ENCODE measurements around the gene MDGA2. TPM values are rescaled to one million over a fixed set of nuclear protein-coding genes. Genes with fewer than 3 reads are reported as not detected.

MDGA2 gene
- total RNA-seq, 1 donor from 2014 or later, result not detected

DNA sequence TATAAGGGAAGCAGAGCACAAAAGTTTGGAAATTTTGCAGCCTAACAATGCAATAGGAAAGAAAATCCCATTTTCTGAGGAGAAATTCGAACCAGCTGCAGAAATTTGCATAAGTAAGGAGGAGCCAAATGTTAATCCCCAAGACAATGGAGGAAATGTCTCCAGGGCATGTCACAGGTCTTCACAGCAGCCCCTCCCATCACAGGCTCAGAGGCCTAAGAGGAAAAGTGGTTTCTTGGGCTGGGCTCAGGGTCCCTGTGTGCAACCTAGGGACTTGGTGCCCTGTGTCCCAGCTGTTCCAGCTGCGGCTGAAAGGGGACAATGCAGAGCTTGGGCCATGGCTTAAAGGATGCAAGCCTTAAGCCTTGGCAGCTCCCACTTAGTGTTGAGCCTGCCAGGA is 190.0 kb downstream of the MDGA2 start:
- no peaks in the 10 kb centered on the region for H3K27me3 ChIP-seq
- intact Hi-C loops (cut with DNase I), result no loop called here
- H3K27ac ChIP-seq, result no peak overlapping the region
- H3K4me1 ChIP-seq, result no peaks in the 10 kb centered on the region
- DNase-seq (no peak), ATAC-seq (no peak)
- H3K36me3 ChIP-seq, result no peaks in the 10 kb centered on the region
- no peaks in the 10 kb centered on the region for H3K9me3 ChIP-seq
- TF ChIP-seq, protein P1, sequence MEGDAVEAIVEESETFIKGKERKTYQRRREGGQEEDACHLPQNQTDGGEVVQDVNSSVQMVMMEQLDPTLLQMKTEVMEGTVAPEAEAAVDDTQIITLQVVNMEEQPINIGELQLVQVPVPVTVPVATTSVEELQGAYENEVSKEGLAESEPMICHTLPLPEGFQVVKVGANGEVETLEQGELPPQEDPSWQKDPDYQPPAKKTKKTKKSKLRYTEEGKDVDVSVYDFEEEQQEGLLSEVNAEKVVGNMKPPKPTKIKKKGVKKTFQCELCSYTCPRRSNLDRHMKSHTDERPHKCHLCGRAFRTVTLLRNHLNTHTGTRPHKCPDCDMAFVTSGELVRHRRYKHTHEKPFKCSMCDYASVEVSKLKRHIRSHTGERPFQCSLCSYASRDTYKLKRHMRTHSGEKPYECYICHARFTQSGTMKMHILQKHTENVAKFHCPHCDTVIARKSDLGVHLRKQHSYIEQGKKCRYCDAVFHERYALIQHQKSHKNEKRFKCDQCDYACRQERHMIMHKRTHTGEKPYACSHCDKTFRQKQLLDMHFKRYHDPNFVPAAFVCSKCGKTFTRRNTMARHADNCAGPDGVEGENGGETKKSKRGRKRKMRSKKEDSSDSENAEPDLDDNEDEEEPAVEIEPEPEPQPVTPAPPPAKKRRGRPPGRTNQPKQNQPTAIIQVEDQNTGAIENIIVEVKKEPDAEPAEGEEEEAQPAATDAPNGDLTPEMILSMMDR (IDR thresholded peaks at IDR 0.05), result no peak
- no peak overlapping the region for H3K4me3 ChIP-seq

DNA sequence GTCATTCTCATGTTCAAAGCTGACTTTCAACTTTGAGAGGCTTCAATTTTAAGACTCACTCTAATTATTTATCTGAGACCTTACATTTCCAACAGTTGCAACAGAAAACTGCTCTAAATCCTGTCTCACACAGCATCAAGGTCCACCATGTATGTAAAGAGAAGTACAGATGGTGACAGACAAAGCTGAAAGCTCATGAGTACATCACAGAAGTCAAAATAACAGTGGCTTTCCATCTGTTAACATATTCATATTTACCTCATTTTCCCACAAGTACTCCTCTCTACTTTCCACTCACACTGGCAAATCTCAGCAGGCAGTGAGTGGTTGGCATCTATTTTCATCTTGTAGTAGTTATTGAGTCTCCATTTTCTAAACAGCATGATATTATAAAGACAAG is 192.0 kb downstream of the MDGA2 start:
- H3K36me3 ChIP-seq, result no peaks in the 10 kb centered on the region
- ATAC-seq (no peak), DNase-seq (no peak)
- H3K4me1 ChIP-seq, result no peaks in the 10 kb centered on the region
- TF ChIP-seq, protein P1 (IDR thresholded peaks at IDR 0.05), result no peak
- no peak overlapping the region for H3K27ac ChIP-seq
- no peaks in the 10 kb centered on the region for H3K27me3 ChIP-seq
- no peaks in the 10 kb centered on the region for H3K9me3 ChIP-seq
- no peak overlapping the region for H3K4me3 ChIP-seq
- intact Hi-C loops (cut with DNase I), result no loop called here

DNA sequence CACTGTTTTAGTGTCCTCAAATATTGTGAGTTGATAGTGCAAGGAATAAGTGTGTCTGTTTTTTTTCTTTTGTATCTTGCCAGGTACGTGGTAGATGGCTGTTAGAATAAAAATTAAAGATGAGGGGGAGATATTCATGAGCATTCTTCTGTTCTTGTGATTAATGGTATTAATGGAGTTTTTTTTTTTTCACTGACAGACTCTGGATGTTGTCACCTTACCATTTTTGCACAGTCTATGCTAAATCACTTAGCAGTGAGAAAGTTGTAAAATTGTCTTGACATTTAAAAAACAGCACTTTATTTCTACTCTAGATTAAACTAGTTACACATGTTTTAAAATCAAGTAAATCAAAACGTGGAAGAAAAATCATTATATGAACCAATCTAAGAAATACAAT is 204.3 kb downstream of the MDGA2 start:
- TF ChIP-seq, protein P1 (IDR thresholded peaks at IDR 0.05), result no peak
- ATAC-seq (no peak), DNase-seq (no peak)
- no peaks in the 10 kb centered on the region for H3K4me1 ChIP-seq
- intact Hi-C loops (cut with DNase I), result no loop called here
- no peak overlapping the region for H3K27ac ChIP-seq
- H3K9me3 ChIP-seq, result no peaks in the 10 kb centered on the region
- H3K27me3 ChIP-seq, result no peaks in the 10 kb centered on the region
- no peak overlapping the region for H3K4me3 ChIP-seq
- H3K36me3 ChIP-seq, result no peaks in the 10 kb centered on the region

DNA sequence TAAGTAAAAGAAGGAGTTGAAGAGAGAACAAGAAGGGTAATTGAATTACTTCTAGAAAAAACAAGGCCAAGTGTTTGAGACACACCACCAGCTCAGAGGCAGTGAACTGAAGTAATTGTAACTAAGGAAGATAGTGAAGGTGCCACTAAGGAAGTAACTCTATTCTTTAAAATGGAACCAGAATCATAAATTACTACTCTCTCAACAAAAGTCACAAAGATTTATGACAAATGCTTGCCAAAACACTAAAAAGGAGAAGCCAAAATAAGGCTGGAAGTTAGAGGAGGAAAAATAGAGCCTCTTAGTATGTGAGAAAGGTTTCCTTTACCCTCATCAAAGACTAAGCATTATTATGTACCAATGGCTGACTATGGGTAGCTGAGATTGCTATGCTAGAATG is 208.5 kb downstream of the MDGA2 start:
- ATAC-seq (no peak), DNase-seq (no peak)
- TF ChIP-seq, protein P1 (IDR thresholded peaks at IDR 0.05), result no peak
- intact Hi-C loops (cut with DNase I), result no loop called here
- Histone ChIP-seq H3K4me3 (no peak overlapping the region), H3K36me3 (no peaks in the 10 kb centered on the region), H3K9me3 (no peaks in the 10 kb centered on the region), H3K4me1 (no peaks in the 10 kb centered on the region), H3K27ac (no peak overlapping the region), H3K27me3 (no peaks in the 10 kb centered on the region)

DNA sequence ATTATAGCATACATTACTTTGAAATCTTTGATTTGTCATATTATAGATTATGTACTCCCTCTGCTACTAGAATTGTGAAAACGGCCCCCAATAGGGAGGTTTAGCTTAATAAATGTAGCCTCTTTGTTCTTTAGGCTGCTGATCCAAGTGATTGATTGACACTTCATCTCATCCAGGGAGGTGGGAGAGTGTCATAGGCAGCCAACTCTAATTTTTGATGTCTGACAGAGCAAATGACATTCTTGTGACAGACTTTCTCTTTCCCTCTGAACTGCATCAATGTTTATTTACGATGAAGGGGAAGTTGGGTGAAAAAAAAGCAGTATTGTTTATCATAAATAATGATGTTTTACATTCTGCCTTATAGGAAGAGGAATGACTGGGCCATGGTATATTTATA is 221.4 kb downstream of the MDGA2 start:
- Histone ChIP-seq H3K27me3 (no peaks in the 10 kb centered on the region), H3K4me1 (no peaks in the 10 kb centered on the region), H3K27ac (no peak overlapping the region), H3K36me3 (no peaks in the 10 kb centered on the region), H3K9me3 (no peaks in the 10 kb centered on the region), H3K4me3 (no peak overlapping the region)
- no peak for DNase-seq
- TF ChIP-seq, protein P1 (IDR thresholded peaks at IDR 0.05), result no peak
- ATAC-seq, result no peak
- intact Hi-C loops (cut with DNase I), result no loop called here

DNA sequence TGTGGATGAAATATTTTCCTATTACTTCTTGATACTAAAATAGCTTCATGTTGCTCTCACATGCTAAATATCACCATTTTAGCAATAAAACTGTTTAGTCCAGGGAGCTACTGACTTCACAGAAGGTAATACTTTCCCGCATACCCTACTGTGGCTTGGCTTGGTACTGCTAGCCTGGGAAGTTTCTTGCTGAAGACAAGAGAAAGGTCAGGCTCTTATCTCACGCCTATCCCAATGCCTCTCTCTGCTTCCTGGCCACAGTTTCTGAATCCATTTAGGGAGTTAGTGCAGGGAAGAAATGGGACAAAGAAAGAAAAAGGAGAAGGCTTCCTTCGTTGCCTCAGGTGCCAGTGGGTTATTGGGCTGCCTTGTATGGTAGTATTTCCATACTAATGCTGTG is 228.3 kb downstream of the MDGA2 start:
- Histone ChIP-seq H3K27ac (no peak overlapping the region), H3K4me1 (no peaks in the 10 kb centered on the region), H3K4me3 (no peak overlapping the region), H3K27me3 (no peaks in the 10 kb centered on the region), H3K36me3 (no peaks in the 10 kb centered on the region), H3K9me3 (no peaks in the 10 kb centered on the region)
- TF ChIP-seq, protein P1 (IDR thresholded peaks at IDR 0.05), result no peak
- DNase-seq (no peak), ATAC-seq (no peak)
- intact Hi-C loops (cut with DNase I), result no loop called here

Measured in upper lobe of right lung (tissue), 1 donor.